G401 (cell line): ENCODE measurements around the gene LRCH1. TPM values are rescaled to one million over a fixed set of nuclear protein-coding genes. Genes with fewer than 3 reads are reported as not detected.
"Not testable (repeated sequence)": the region's sequence is repeated elsewhere in the genome, so short reads cannot be mapped to it uniquely, and the experiment has no call there.

Experiments used
- DNase-seq: peaks from one replicate; pipeline ENCODE4 v3.0.0-alpha.2; 2015; ENCODE audit warnings: low spot score
- in situ Hi-C: cut with HindIII; loops from 2 replicates; pipeline ENCODE4 v1.10.0; 2016; ENCODE audit warnings: low sequenced_read_pairs, mixed read lengths
- total RNA-seq: library from RNA; depleted of rRNA; stranded (reverse); fragments of >200 nt; shearing (Covaris generic); gene quantifications from 2 replicates; pipeline ENCODE4 v1.2.3, GENCODE V29; 2014

Gene LRCH1
- total RNA-seq, 1 experiment from 2014 or later: 0.85 TPM

DNA sequence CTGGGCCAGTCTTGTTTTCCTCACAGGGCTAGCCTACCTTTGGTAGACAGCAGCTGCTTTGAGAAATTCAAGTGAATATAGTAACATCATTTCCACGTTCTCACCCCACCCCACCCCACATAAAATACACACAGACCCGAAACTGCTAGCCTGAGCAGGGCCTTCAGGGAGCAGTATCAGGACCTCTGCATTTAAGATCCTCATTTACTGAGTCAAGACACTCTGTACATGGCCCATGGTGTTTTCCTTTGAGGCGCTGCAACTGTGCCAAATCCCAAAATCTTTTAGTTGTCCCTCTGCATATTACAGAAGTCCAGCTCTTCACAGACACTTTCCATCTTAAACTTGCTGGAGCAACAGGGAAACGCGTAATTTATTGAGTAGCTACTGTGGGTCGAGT lies 200.9 kb downstream of the LRCH1 start:
- no peak for DNase-seq
- in situ Hi-C loops: no loop called here

DNA sequence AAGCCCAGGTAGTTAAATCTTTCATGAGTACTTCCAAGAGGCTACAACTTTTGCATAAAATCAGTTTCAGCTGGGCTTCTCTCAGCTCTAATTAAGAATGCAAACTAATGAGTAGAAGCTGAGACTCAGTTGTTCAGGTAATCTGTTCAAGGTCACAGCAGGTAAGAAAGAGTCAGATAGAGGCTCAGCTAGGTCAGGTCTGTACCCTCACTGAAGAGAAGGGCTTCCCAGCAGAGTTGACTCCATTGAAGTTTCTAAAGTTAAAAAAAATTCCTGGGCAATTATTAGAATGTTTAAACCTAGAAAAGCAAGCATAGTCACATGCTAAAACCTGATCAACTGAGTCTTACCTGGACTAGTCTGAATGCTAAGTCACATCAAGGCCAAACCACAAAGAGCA lies 201.8 kb downstream of the LRCH1 start:
- in situ Hi-C loops: no loop called here
- DNase-seq: no peak

DNA sequence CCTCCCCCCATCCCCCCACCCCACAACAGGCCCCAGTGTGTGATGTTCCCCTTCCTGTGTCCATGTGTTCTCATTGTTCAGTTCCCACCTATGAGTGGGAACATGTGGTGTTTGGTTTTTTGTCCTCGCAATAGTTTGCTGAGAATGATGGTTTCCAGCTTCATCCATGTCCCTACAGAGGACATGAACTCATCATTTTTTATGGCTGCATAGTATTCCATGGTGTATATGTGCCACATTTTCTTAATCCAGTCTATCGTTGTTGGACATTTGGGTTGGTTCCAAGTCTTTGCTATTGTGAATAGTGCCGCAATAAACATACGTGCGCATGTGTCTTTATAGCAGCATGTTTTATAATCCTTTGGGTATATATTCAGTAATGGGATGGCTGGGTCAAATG lies 202.5 kb downstream of the LRCH1 start:
- in situ Hi-C loops, DNase-seq: not testable (repeated sequence)

DNA sequence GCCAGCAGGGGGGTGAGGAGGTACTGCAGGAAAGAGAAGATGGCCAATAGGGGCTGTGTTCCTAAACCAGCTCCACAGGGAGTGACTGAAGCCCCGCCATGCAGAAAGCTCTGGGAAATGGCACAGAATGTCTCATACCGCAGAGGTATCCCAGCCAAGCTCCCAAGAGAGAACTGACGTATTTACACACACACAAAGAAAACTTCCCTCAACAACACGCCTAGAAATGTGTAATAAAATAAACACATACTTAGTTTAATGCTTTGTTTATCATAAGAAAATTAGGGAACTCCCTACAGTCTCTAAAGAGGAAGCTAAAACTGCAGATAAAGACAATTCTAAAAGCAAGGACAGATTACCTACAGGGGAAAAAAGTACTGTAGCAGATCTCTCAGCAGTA lies 204.0 kb downstream of the LRCH1 start:
- no peak for DNase-seq
- in situ Hi-C loops: no loop called here

DNA sequence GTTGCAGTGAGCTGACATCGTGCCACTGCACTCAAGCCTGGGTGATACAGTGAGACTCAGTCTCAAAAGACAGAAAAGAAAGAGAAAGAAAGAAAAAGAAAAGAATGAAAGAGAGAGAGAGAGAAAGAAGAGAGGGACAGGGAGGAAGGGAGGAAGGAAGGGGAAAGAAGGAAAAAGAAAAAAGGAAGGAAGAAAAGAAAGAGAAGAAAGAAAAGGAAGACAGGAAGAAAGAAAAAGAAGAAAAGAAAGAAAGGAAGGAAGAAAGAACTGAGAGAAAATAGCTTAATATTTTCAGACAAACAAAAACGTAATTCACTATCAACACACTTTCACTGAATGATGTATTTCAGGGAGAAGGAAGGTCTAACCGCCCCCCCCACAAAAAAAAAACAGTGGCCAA lies 204.7 kb downstream of the LRCH1 start:
- in situ Hi-C loops: no loop called here
- no peak for DNase-seq

DNA sequence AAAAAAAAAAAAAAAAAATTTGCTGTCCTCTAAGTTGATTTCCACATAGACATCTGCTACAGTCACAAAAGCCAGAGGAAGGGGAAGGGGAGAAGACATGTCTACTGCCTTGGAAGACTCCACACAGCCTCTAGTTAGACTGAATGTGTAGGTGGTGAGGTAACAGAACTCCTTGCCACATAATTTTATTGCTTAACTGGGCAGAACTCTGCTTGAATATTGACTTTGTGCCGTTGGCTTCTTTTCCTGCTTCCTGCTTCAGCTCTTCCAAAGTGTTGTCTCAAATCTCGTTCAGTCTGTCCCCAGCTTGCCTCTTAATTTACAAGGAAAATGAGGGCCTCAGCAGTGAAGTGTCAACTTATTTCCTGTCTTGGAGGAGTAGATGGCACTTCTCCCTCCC lies 206.9 kb downstream of the LRCH1 start:
- no peak for DNase-seq
- in situ Hi-C loops: no loop called here

DNA sequence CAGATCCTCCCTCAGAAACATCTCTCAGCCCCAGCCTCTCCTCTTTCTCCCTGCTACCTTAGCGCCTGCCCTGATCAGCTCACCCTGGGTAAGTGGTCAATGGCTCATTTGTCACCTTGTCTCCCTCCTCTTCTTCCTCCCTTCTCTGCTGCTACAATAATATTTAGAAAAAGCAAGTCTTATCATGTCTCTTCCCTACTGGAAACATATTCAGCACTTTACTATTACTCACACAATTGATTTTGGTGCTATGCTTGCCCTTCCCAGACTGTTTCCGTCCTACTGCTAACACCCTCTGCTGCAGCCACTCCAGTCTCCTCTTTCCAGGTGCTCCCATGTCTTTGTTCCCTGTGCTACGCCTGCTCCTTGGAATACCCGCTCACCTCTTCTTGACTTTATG lies 208.2 kb downstream of the LRCH1 start:
- in situ Hi-C loops: no loop called here
- no peak for DNase-seq

DNA sequence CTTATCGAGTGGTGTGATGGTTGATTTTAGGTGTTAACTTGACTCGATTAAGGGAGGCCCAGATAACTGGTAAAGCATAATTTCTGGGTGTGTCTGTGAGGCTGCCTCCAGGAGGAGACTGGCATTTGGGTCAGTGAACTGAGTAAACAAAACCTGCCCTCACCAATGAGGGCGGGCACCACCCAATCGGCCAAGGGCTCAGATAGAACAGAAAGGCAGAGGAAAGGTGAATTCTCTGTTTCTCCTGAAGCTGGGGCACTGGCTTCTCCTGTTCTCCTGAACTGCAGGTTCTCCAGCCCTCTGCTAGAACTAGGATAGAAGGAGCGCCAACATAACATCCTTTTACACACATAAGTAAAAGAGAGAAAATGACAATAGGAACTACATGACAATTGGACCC lies 208.9 kb downstream of the LRCH1 start:
- no peak for DNase-seq
- in situ Hi-C loops: no loop called here

DNA sequence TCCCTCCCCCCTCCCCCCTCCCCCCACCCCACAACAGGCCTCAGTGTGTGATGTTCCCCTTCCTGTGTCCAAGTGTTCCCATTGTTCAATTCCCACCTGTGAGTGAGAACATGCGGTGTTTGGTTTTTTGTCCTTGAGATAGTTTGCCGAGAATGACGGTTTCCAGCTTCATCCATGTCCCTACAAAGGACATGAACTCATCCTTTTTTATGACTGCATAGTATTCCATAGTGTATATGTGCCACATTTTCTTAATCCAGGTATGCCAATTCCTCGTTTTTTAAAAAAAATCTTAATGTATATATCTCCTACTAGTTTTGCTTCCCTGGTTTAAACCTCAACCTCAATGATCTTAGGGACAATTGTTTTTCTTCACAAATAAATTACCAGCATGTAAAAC lies 217.0 kb downstream of the LRCH1 start:
- in situ Hi-C loops, DNase-seq: not testable (repeated sequence)

DNA sequence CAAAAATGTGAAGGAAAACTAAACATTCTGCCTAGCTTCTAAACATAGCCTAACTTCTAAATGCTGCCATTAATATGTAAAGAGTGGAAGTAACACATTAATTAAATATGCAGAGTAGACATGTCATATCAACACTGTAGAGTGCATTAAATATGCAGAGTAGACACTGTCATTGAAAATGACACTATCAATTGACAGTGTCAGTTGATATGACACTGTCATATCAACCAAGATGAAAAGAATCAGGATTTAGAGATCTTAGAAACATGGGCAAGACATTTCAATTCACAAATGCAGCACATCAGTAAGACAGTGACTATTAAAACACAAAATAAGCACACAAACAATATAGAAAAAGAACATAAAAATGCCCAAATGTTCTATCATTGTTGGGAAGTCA lies 218.7 kb downstream of the LRCH1 start:
- in situ Hi-C loops: no loop called here
- no peak for DNase-seq

DNA sequence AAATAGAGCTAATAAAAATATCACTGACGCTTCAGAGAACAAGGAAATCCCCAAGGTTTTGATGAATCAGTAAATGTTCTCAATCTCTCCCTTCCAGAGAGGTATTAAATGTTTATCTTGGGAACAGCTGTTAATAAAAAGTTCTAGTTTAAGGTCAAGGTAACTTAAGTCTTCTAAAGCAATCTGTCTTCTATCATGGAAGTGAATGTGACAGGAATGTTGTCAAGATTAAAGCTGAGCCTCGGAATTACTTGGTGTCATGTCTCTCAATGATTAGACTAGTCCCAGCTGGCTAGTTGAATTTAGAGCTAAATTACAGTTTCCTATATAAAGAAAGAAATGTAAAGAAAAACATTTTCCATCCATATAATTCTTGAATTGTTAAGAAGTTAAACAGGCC lies 220.6 kb downstream of the LRCH1 start:
- no peak for DNase-seq
- in situ Hi-C loops: no loop called here

DNA sequence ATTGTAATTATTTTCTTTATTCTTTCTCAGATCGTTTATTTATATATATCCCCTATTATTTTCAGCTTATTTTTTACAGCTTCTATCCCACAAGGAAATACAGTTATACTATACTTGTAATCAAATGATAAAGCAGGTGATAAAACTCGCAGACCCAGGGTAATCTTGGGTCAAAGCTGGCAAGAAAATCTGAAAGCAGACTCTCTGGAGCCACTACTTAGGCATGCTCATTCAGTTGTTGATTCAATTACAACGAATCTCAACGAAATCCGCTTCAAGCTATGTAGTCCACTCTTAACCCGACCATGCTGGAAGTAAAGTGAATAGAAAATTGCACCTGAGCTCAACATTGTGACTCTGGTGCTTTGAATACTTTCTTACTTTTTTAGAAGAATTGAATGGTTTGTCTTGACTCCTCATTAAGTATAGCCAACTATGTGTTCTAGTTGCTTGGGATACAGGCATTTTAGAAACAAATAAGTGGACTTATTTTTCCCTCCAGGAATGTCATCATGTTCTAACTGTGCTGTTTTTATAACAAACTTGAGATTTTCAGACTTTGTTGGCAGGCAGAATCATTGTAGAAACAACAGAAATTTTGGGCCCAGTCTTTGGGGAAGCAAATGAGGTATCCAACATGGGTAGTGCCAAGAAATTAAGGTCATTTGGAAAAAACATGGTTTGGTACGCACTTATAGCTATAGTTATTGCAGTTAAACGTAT lies 222.6 kb downstream of the LRCH1 start:
- no peak for DNase-seq
- in situ Hi-C loops: no loop called here

DNA sequence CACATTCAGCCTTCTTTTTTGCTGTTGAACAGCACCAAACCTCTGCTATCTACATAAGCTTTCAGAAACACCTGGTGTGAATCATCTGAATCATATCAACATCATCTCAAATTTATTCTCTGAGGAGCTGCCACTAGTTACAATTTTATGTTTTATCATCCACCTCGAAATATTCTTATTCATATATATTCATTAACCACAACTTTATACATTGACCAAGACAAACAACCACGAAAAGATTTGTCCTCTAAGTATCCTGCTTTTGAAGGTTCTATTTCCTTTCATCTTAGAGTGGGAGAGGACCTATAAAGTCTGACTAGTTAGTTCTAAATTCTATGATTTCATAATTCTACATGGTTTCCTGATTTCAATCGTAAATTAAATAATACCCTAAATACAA lies 225.1 kb downstream of the LRCH1 start:
- DNase-seq: no peak
- in situ Hi-C loops: no loop called here

DNA sequence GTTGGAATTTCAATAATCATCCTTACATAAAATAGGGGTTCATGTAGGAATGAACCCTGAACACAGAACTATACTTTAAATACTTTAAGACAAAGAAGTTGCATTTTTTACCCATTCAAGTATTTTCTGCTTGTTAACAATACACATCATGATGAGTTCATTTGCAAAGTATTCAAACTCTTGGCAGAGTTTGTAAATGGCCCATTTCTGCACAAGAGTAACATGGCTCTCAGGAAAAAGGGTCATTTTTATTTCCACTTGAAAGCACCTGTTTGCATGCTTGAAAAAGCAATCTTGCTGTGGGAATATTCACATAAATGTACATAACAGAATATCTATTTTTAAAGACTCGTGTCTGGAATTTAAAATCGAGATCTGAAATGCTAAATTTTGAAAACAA lies 225.9 kb downstream of the LRCH1 start:
- no peak for DNase-seq
- in situ Hi-C loops: no loop called here

DNA sequence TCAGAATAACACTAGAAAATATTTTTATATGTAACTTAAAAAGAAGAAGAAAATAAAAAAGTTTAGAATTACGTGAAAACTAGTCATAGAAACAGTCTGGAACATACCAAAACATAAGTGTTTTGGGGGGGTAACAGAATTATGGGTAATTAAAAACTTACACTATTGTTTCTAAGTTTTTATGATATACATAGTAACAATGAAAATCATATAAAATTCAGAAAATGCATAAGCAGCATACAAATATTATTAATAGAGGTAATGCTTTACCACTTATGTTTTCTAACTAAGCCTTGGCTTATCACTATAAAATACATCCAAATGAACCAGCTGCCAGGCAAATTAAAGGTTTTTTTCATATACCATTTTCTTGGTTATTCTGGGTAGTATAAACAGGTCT lies 229.1 kb downstream of the LRCH1 start:
- in situ Hi-C loops: no loop called here
- no peak for DNase-seq

DNA sequence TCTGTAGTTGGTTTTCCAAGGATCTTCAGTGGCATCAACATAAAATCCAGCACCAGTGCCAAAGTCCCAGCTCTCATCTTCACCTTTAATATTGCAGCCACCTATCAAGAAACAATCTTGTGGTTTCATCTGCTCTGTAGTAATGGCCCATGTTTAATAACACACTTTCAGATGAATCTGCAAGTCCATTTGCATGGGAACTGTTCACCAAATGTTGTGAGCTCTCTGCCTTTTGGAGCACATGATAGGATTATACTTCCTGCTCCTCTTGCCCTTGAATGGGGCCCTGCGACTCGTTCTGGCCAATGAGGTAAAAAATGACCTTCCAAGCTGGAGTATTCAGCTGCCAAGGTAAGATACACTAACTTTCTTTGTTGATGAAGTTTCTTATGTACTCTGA lies 229.7 kb downstream of the LRCH1 start:
- in situ Hi-C loops: no loop called here
- DNase-seq: no peak

DNA sequence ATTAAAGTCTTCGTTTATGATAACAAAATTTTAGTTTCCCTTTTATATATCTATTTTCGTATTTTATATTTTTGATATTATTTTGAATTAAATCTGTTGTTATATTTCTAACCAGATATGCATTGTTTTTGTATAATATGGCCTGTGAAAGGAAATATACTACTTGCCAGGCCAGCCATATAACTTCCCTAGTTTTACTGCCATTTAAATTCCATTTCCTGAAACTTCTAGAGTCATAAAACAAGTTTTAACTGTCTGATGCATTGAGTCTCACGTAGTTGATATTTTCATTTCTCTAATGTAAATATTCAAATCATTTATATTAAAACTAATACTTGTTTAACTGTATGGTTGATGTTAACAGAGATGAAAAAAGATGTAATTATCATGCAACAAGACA lies 230.5 kb downstream of the LRCH1 start:
- in situ Hi-C loops: no loop called here
- DNase-seq: no peak

DNA sequence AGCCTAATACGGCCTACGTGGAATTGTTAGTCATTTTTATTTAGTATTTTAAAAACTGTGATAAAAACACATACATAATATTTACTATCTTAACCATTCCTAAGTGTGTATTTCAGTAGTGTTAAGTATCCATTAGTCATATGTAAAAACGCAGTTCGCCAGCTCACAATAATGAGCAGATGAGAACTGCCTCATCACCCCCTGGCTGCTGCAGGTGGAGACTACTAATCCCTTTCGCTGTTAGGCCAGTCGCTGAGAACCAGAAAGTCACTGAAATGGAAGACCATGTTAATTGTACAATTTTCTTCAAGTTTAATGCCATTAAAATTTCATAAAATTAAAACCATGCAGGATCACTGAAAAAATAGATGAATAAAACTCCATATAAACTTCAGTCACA lies 242.4 kb downstream of the LRCH1 start:
- in situ Hi-C loops: no loop called here
- peak; percentile 18 for DNase-seq

DNA sequence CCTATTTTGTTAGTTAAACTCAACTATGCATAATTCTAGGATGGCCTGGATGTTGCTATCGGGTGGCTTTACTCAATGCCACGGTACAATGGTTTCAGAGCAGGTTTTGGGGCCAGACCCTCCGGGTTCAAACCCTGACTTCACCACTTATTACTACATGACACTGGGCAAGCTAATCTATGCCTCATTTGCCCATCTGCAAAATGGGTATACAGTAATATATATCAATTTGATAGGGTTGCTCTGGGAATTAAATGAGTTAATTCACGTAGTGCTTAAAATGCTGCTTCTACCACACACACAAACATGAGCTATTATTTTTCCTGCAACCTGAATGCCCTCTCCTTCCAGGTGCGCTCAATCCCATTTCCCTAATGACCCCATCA lies 243.2 kb downstream of the LRCH1 start:
- in situ Hi-C loops: no loop called here
- DNase-seq: peak; percentile 5

DNA sequence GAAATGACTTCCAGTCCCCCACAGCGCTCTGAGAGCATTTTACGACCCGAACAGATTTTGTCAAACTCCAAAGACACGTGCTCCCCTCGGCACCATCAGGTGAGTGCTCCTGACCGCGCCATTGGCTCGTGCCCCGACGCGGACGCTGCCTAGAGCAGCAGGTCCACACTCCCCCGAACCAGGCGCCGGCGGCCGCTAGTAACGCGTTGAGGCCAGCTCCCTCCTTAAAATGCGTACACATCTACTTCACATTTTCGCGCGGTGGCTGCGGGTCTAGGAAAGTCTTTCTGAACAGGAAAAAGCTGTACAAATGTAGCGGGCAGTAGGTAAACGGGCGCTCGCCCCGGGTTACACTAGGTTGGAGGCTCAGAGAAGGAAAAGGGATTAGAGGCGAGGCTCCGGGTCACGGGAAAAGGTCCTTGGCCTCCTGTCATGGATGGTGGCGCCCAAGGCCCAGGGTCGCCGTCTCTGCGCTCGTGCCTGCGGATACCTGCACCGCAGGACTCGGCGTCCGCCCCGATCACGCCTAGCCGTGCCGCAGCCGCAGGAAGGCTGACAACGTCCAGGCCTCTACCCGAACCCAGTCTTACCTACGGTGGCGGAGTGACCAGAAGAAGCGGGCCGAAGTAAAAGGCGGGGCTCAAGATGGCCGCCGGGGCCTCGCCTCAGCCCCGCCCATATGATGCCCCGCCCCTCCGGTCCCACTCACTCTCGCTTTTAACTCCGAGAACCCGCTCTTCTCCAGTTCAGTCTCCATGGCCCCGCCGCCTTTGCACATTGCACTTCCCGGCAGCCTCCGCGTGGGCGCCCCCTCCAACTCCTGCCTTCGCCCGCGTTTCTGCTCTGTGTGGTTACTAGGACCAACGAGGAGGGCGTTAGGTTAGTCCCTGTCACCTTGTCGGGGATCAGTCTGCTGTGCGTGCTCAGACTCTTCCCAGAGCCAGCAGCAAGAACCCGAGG lies 243.8 kb downstream of the LRCH1 start, which contains the start of gene ESD:
TSS of gene ESD (minus strand) at position 647 of the 960 bp plus-strand sequence. CDS start 5,748 bp downstream, outside the sequence.
- DNase-seq: peak; percentile 94
- in situ Hi-C loops: no loop called here
